ENCODE measurements around the gene MAP2K7.

DNA sequence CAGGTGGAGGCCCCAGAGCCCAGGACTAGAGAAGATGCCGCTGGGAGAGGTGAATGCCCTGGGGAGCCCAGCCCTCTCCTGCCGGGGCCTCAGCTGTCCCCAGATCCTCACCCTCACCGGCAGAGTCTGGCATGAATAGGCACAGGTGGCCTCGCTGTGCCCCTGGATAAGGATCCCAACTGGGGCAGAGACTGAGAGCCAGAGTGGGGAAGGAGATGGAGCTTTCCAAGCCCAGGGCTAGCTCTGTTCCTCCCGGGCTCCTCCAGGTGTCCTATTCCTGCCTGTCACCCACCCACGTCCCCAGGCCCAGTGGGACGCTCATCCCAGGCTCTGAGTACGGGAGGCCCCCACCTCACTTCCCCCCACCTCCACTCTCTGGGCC lies 46.0 kb upstream of the MAP2K7 start:
- TF ChIP-seq POLR2AphosphoS5 (IDR thresholded peaks at IDR 0.05; ENCODE audit: low read depth, low read length), result no peak
- TF ChIP-seq, protein P1, sequence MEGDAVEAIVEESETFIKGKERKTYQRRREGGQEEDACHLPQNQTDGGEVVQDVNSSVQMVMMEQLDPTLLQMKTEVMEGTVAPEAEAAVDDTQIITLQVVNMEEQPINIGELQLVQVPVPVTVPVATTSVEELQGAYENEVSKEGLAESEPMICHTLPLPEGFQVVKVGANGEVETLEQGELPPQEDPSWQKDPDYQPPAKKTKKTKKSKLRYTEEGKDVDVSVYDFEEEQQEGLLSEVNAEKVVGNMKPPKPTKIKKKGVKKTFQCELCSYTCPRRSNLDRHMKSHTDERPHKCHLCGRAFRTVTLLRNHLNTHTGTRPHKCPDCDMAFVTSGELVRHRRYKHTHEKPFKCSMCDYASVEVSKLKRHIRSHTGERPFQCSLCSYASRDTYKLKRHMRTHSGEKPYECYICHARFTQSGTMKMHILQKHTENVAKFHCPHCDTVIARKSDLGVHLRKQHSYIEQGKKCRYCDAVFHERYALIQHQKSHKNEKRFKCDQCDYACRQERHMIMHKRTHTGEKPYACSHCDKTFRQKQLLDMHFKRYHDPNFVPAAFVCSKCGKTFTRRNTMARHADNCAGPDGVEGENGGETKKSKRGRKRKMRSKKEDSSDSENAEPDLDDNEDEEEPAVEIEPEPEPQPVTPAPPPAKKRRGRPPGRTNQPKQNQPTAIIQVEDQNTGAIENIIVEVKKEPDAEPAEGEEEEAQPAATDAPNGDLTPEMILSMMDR (IDR thresholded peaks at IDR 0.05 in 2 of 3, conservative IDR thresholded peaks at IDR 0.05 in 1 of 3; ENCODE audit: borderline replicate concordance in 1 of 3, insufficient read depth in 1 of 3, low read depth in 2 of 3, low read length in 2 of 3), result no peak

All from HCT116 (cell line).